Measurements from ENCODE around the gene AEBP1.

Gene AEBP1

GRCh38 chr7:44067064-44067951 is 36.8 kb upstream of the AEBP1 start:
- DNase-seq = no peak

- no peak for DNase-seq
These were observed 36.1 kb upstream of the AEBP1 start for GRCh38 chr7:44068054-44068453.

DNA sequence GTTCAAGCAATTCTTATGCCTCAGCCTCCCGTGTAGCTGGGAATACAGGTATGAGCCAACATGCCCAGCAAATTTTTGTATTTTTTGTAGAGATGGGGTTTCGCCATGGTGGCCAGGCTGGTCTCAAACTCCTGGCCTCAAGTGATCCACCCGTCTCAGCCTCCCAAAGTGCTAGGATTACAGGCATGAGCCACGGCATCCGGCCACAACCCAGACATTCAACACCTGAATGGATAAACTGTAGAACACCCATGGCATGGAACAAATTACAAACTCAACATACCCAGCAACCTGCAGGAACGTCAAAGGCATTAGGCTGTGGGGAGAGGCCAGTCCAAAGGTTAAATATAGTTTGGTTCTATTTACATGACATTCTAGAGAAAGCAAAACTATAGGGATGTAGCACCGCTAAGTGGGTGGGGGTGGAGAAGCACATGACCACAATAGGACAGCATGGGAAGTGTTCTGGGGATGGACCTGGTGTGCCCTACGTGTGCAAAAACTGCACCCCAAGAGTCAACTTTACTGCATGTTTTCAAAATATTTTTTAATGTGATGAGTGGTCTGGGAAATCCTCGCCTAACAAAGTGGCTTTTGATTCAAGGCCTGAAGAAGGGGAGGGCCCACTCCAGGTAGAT is 32.3 kb upstream of the AEBP1 start:
- no peak for DNase-seq

GRCh38 chr7:44072364-44073231 is 31.5 kb upstream of the AEBP1 start:
- DNase-seq = no peak

DNA sequence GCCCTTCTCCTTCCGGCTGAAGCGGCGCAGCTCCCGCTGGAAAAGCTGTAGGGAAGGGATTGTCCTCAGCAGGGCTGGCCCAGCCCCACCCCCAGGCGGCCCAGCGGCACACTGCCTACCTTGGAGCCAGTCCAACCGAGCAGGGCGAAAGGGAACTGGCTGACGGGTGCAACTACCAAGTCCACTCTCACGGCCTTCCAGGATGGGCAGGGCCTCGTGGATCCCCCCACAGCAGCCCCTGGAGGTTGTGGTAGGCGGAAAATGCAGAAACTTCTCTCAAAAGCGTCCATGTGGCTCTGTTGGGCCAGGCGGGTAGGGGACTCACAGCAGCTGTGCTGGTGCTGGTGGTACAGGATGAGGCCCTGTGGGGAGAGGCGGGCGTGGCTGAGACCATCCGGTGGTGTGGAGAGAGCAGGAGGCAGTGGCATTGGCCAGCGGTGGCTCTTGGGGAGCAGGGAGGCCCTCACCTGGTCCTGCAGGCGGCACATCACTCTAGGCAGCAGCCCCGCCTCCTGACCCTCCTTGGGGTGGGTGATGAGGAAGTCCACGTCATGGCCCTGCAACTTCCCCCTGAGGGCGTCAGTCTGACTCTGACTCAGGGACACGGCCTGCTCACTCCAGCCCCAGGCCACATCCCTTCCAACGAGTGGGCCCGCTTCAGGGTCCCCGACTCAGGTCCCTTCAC is 30.3 kb upstream of the AEBP1 start:
- DNase-seq = no peak

DNA sequence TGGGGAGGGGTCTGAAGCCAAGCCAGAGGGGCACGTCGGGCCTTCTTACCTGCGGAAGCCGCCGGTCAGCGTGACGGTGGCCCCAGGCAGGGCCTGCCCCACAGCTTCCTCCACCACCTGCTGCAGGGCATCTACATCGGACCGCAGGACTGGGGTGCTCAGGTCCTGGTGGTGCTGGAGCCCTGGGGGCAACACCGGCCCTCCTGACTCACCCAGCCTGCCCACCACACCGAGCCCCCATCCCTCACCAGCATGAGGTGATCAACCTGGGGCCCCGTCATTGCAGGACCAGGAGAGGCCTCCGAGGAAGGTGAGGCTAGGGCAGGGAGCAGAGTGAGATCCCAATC is 29.8 kb upstream of the AEBP1 start:
- no peak for DNase-seq

DNA sequence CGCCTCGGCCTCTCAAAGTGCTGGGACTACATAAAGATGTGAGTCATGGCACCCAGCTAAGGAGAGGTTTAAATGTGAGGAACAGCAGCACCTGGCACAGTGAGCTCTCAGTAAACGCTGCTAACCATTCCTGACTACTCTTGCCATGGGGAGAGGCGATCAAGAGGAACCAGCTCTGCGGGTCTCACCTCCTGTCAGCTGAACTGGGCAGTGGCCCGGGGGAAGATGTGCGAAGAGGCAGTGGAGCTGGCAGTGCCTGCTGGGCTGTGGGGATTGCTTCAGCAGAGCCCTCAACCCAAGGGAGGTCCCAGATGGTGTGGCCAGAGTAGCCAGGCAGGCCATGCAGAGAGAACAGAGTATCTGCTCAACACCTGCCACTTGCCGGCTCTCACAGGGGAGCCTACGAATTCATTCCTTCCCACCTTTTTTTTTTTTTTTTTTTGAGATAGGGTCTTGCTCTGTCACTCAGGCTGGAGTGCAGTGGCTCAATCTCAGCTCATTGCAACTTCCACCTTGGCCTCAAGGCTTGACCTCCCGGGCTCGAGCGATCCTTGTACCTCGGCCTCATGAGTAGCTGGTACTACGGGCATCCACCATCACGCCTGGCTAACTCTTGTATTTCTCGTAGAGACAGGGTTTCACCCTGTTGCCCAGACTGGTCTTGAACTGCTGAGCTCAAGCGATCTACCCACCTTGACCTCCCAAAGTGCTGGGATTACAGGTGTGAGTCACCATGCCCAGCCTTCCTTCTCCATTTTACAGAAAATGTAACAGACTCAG is 28.7 kb upstream of the AEBP1 start:
- DNase-seq = no peak

DNA sequence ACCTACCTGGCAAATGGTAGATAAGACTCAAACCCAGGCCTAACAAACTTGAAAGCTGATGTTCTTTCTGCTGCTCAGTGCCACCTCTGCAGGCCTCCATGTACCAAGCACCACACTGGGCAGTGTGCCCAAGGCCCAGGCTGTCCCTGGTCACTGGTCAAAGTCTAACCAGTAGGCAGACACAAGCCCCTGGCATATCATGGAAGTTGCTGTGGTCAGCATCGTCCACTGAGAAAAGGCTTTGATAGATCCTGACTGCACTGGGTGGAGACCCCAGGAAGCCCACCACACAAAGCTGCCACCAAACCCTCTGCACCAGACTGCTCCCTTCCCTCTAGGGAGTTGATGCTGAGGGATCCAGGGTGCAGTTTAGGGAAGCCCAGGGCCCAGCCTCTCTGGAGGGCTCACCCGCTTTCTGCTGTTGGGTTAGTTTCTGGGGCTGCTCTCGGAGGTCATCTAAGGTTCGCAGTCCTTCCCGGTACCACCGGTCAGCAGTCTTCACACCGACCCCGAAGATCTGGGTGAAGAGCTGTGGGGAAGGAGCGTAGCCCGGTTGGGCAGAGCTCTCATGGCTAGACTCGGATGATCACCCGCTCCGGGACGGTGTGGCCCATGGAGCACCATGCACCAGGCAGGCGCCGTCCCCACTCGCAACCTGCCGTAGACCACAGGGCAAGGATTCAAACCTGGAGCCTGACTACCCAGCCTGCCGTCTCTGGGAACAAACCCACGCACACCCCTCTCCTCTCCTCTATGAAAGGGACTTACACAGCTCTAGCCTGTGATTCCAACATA is 27.8 kb upstream of the AEBP1 start:
- no peak for DNase-seq

DNA sequence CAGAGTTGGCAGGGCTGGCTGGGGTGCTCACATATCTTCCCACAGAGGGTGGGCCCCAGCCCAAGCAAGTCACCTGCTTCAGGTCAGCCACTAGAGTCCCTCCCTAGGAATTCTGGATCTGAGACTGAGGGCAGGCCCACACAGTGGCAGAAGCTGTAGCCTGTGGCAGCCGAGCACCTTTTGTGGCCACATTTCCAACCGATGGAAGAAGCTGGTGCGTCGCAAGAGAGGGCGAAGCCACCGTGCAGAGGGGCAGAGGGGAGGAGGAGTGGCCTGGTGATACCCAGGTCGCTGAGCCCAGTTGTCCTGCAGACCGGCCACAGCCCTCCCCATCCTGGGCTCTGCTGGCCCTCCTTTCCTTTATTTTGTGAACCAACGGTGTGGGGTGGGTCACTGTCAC is 27.1 kb upstream of the AEBP1 start:
- no peak for DNase-seq

DNA sequence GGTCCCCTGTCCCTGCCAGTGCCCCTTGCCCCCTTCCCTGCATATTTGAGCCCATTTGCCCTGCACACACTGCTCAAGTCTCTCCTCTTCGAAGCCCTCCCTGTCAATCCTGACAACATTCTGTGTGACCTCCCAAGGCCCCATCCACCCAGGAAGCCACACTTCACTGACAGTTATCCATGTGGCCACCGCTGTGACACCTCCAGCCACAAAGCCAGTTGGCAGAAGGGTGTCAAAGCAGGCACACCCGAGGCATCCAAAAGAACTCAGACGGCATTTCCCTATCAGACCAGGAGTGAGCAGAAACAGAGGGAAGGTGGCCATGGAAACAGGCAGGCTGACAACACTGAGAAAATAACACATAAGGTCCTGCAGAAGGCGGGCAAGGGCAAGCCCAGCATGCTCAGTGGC is 26.5 kb upstream of the AEBP1 start:
- no peak for DNase-seq

DNA sequence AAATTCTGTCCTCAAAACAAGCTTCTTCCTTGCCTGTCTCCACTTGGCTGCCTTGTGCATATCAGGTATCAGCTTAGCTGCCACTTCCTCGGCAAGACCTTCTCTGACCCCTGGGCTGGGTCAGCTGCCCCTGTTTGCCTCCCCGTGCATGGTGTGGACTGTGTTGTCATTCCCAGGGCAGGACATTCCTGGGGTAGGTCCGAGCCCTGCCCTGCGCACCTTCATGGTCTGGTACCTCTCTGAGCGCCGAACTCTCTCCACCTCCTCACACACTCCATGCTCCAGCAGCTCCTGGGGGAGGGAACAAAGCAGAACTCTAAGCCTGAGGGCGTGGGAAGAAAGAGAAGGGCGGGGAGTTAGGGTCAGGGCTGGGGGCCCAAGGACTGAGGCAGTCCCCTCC is 25.6 kb upstream of the AEBP1 start:
- no peak for DNase-seq

DNA sequence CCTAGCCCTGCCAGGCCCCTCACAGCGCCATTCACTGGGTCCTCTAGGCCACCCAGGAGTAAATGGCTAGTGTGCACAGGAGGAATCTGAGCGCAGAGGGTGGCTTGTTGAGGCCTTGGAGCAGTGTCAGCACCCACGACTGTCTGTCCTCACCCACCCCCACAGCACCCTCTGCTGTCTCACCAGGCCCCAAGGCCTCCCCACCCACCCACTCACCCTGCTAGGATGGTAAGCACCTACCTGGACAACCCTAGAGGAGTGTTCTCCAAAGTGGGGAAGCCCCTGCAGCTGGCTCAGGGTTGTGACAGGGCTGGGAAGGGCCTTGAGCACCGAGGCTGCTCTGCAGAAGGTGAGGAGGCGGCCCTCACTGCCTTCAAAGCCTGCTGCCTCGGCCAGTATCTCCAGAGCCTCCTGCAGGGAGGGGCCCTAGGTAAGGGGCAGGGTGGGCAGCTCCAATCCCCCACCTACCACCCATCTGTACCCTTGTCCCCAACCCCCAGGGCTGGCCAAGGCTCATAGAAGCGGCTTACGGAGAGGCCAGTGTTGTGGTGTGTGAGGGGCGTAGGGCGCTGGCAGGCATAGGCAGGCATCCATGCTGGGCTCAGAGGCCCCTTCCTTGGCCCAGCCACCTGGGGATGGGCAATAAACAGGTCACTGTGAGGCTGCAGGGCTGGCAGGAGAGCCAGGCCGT is 24.7 kb upstream of the AEBP1 start:
- no peak for DNase-seq

DNA sequence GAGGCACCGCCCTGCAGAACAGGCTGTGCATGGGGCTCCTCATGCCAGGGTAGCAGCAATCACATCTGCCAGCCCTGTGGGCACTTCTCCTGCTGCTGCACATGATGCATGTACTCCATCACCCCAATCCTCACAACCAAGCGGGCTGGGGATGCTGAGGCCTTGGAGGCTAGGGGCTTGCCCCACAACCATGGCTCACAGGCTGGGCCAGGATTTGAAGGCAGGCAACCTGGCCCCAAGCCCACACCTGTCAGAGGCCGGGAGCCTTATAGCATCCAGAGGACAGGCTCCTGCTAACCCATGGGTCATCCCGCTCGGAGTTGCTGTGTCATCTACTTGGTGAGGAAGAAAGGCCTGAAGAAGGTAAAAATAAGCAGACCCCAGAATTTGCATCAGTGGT is 24.0 kb upstream of the AEBP1 start:
- no peak for DNase-seq

DNA sequence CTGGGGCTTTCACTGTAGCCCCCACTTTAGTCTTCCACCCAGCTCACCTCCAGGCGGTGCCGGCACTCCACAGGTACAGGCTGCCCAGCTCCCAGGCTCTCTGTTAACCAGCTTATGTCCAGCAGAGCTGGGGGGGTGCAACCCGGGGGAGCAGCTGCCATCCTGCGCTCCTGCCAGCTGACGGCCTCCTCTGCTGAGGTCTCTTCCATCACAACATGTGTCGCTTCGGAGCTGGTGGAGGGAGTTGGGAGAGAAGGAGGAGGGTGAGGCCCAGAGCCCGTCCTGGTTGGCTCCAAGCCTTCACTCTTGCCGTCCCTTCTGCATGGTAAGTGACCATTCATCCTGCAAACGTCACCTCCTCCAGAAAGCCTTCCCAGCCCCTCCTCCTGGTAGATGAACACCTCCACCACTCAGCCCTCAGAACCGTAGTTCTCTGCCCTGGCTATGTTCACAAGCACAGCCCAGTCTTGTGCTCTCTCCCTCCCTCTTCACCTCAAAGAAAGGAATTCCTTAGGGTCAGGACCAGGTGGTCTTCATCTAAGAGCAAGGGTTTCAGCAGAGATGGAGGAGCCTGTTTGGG is 23.4 kb upstream of the AEBP1 start:
- no peak for DNase-seq

GRCh38 chr7:44081266-44081748 is 22.8 kb upstream of the AEBP1 start:
- DNase-seq = no peak

GRCh38 chr7:44082541-44083207 is 21.5 kb upstream of the AEBP1 start:
- peak; percentile 95 for DNase-seq

- no peak for DNase-seq
These were observed 20.3 kb upstream of the AEBP1 start for GRCh38 chr7:44083796-44084195.

- DNase-seq = no peak
These were observed 19.4 kb upstream of the AEBP1 start for GRCh38 chr7:44084701-44085100.

DNA sequence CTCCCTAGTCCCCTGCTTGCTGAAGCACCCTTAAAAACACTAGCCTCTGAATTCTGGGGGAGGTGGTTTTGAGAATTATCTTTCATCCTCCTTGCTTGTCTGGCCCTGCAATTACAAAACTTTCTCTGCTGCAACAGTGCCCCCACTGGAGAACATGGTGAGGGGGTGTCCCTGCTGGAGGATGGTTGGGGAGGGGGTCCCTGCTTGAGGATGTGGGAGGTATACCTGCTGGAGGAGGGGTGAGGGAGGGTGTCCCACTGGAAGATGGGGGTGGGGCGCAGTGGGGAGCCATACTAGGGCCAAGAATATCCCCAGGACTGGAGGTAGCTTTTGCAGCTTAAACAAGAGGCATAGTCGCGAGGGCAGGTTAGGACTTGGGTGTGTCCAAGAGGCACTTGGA is 18.6 kb upstream of the AEBP1 start:
- no peak for DNase-seq

DNA sequence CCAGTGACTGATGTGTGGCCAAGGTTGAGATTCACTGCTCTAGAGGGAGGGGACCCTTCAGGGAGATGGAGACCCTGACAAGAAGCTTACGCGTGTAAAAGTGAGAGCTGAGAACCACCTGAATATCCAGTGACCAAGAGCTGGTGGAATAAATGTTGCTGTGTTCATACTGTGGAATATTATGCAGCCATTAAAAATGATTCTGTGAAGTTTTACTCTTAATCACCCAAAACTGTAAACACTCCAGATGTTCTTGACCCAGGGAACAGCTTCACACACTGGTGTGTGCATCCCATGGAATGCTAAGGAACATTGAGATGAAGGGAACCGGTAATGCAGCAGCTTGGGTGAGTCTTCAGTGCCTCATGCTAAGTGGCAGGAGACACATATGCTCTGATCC is 17.5 kb upstream of the AEBP1 start:
- DNase-seq = no peak
